ENCODE measurements around the gene CYP4F2.

GRCh38 chr19:15922021-15922420 lies 24.1 kb upstream of the CYP4F2 start:
- TF ChIP-seq EZH2 (IDR thresholded peaks at IDR 0.05; ENCODE audit: low read length) (no peak), CTCF (optimal IDR thresholded peaks at IDR 0.05 in 1 of 3, IDR thresholded peaks at IDR 0.05 in 1 of 3, conservative IDR thresholded peaks at IDR 0.05 in 1 of 3; ENCODE audit: extremely low read depth in 1 of 3, insufficient read depth in 2 of 3, low read length in 3 of 3) (no peak)

Measured in keratinocyte (primary cell).